HFF-Myc (cell line): Measurements from ENCODE around the gene OR11H6.
"Not testable (repeated sequence)": the region's sequence is repeated elsewhere in the genome, so short reads cannot be mapped to it uniquely, and the experiment has no call there.

Experiments
- DNase-seq: peaks from one replicate; pipeline ENCODE4 v3.0.0-alpha.2; 2011; ENCODE audit warnings: low read depth; ENCODE audit errors: extremely low read depth
- H3K4me3 ChIP-seq: replicated peaks from 2 replicates; pipeline ENCODE4 v1.5.1; 2011; ENCODE audit warnings: low read depth, mild to moderate bottlenecking, control low read depth, low read length
- CTCF ChIP-seq: IDR thresholded peaks from 2 replicates; pipeline ENCODE4 v1.5.1; 2012; ENCODE audit warnings: mild to moderate bottlenecking, low read depth, low read length, control low read depth; ENCODE audit errors: missing control alignments

The OR11H6 gene

GRCh38 chr14:20223410-20223809 lies at the start of gene OR11H6:
TSS of gene OR11H6 (plus strand) at chr14:20223710. CDS start at chr14:20223710, 0 bp downstream.
- DNase-seq, result no peak
- no peak for TF ChIP-seq CTCF
- no peak within 1 kb of the TSS for H3K4me3 ChIP-seq

- DNase-seq, H3K4me3 ChIP-seq: not testable (repeated sequence)
These were observed 49.3 kb upstream of the OR11H6 start for GRCh38 chr14:20174205-20174604.

GRCh38 chr14:20176330-20176729 lies 47.2 kb upstream of the OR11H6 start:
- no peak for DNase-seq
- H3K4me3 ChIP-seq, result no peak overlapping the region
- no peak for TF ChIP-seq CTCF

- no peak for DNase-seq
- H3K4me3 ChIP-seq, result no peak overlapping the region
- TF ChIP-seq CTCF, result no peak
These were observed 46.0 kb upstream of the OR11H6 start for GRCh38 chr14:20177433-20177974.

- TF ChIP-seq CTCF, result no peak
- no peak for DNase-seq
- H3K4me3 ChIP-seq, result no peak overlapping the region
These were observed 44.3 kb upstream of the OR11H6 start for GRCh38 chr14:20179218-20179617.

GRCh38 chr14:20179880-20180279 lies 43.6 kb upstream of the OR11H6 start:
- no peak for DNase-seq
- no peak for TF ChIP-seq CTCF

GRCh38 chr14:20180486-20180885 lies 43.0 kb upstream of the OR11H6 start:
- no peak overlapping the region for H3K4me3 ChIP-seq
- no peak for DNase-seq
- TF ChIP-seq CTCF, result no peak

More at GRCh38 chr14:20179880-20180279, 43.6 kb upstream of the OR11H6 start:
- no peak overlapping the region for H3K4me3 ChIP-seq
